Fibroblast of lung (primary cell): ENCODE measurements around the gene DAPK1. TPM values are rescaled to one million over a fixed set of nuclear protein-coding genes. Genes with fewer than 3 reads are reported as not detected.

Source experiments
- DNase-seq, 2 donors: peaks; one replicate each; pipeline versions ENCODE4 v3.0.0 to v3.0.0-alpha.2; 2010; ENCODE audit warnings: low read depth in 2 of 2
- H2AFZ ChIP-seq: 2 replicates; pipeline ENCODE4 v1.5.1; 2012; ENCODE audit warnings: low read length, control low read depth, inconsistent platforms
- H3K27ac ChIP-seq: 2 replicates; pipeline ENCODE4 v1.5.1; 2011; ENCODE audit warnings: low read length, control low read depth; ENCODE audit not compliant: insufficient read depth
- H3K27me3 ChIP-seq: 2 replicates; pipeline ENCODE4 v1.5.1; 2011; ENCODE audit warnings: mild to moderate bottlenecking, low read length; ENCODE audit not compliant: control insufficient read depth, insufficient read depth
- H3K36me3 ChIP-seq: 2 replicates; pipeline ENCODE4 v1.5.1; 2011; ENCODE audit warnings: low read length; ENCODE audit not compliant: control insufficient read depth, insufficient read depth
- H3K4me1 ChIP-seq: 2 replicates; pipeline ENCODE4 v1.5.1; 2011; ENCODE audit warnings: low read length; ENCODE audit not compliant: control insufficient read depth, insufficient read depth; ENCODE audit errors: extremely low read depth
- H3K4me2 ChIP-seq: 2 replicates; pipeline ENCODE4 v1.5.1; 2011; ENCODE audit warnings: low read length, control low read depth; ENCODE audit not compliant: insufficient read depth; ENCODE audit errors: extremely low read depth
- H3K4me3 ChIP-seq, 4 experiments: fragments of 200-600 bp in 1 of 4; sonication (generic) in 1 of 4; replicated peaks in 1 of 4; 2 replicates each; pipeline ENCODE4 v1.5.1; 2011 to 2016; ENCODE audit warnings: low read length in 4 of 4, low read depth in 3 of 4, mild to moderate bottlenecking in 3 of 4, control low read depth in 2 of 4, inconsistent platforms in 1 of 4, mixed read lengths in 1 of 4; ENCODE audit not compliant: insufficient read depth in 1 of 4; ENCODE audit errors: control extremely low read depth in 1 of 4
- H3K79me2 ChIP-seq: 2 replicates; pipeline ENCODE4 v1.5.1; 2012; ENCODE audit warnings: mild to moderate bottlenecking, low read length, inconsistent platforms; ENCODE audit not compliant: control insufficient read depth, insufficient read depth
- H3K9ac ChIP-seq: 2 replicates; pipeline ENCODE4 v1.5.1; 2011; ENCODE audit warnings: mild to moderate bottlenecking, low read length, control low read depth; ENCODE audit not compliant: insufficient read depth
- H3K9me3 ChIP-seq: 2 replicates; pipeline ENCODE4 v1.5.1; 2012; ENCODE audit warnings: low read depth, low read length; ENCODE audit not compliant: control insufficient read depth, insufficient read depth
- H4K20me1 ChIP-seq: 2 replicates; pipeline ENCODE4 v1.5.1; 2011; ENCODE audit warnings: low read length; ENCODE audit not compliant: control insufficient read depth, insufficient read depth; ENCODE audit errors: extremely low read depth
- EZH2 ChIP-seq: IDR thresholded peaks from 2 replicates; pipeline ENCODE4 v1.5.1; 2012; ENCODE audit warnings: low read length, control low read depth, mild to moderate bottlenecking; ENCODE audit errors: missing control alignments
- polyA plus RNA-seq, 2 donors: library from polyadenylated mRNA; depleted of rRNA in 1 of 2; stranded (reverse) in 1 of 2; unstranded in 1 of 2; fragments of >200 nt; gene quantifications; 2 replicates each; pipeline ENCODE4 v1.2.1, GENCODE V29; 2011 to 2012; ENCODE audit warnings: missing spikeins in 1 of 2
- total RNA-seq: library from RNA; depleted of rRNA; stranded (reverse); fragments of >200 nt; gene quantifications from 2 replicates; pipeline ENCODE4 v1.2.1, GENCODE V29; 2014
- TF ChIP-seq, protein P1 (sequence below), 2 donors: IDR thresholded peaks in 1 of 2; conservative IDR thresholded peaks in 1 of 2; 1 replicate in 1 of 2; 2 replicates in 1 of 2; pipeline ENCODE4 v1.5.1; 2011 to 2012; ENCODE audit warnings: low read length in 2 of 2, control low read depth in 1 of 2, inconsistent platforms in 1 of 2, low read depth in 1 of 2, mild to moderate bottlenecking in 1 of 2

Gene DAPK1
- total and polyA plus RNA-seq, 2 donors (not counting 1 experiment from before 2014, with no cell fraction given) = 1.1 to 15.5 TPM

DNA sequence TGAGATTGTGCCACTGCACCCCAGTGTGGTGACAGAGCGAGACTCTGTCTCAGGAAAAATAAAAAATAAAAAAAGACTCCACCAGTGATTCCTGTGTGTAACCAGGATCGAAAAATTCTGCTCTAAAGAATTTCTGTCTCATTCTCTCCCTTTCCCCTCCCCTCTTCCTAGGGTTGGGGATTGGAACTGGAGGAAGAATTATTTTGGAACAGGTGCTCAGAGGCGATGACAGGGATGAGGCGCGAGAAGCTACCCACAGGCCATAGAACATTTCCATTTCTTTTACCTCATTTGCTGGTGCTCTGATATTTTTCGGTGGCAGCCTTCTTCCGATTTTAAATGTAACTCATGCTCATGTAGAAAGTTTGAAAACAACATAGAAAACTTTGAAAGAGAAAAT lies 80.1 kb downstream of the DAPK1 start:
- H3K27me3 ChIP-seq = no peaks in the 10 kb centered on the region
- H3K4me1 ChIP-seq = no peaks in the 10 kb centered on the region
- no peak overlapping the region for H3K4me2 ChIP-seq
- no peak overlapping the region for H3K9ac ChIP-seq
- H3K9me3 ChIP-seq = no peaks in the 10 kb centered on the region
- no peak overlapping the region for H3K27ac ChIP-seq
- H3K4me3 ChIP-seq = no peak overlapping the region
- TF ChIP-seq, protein P1, sequence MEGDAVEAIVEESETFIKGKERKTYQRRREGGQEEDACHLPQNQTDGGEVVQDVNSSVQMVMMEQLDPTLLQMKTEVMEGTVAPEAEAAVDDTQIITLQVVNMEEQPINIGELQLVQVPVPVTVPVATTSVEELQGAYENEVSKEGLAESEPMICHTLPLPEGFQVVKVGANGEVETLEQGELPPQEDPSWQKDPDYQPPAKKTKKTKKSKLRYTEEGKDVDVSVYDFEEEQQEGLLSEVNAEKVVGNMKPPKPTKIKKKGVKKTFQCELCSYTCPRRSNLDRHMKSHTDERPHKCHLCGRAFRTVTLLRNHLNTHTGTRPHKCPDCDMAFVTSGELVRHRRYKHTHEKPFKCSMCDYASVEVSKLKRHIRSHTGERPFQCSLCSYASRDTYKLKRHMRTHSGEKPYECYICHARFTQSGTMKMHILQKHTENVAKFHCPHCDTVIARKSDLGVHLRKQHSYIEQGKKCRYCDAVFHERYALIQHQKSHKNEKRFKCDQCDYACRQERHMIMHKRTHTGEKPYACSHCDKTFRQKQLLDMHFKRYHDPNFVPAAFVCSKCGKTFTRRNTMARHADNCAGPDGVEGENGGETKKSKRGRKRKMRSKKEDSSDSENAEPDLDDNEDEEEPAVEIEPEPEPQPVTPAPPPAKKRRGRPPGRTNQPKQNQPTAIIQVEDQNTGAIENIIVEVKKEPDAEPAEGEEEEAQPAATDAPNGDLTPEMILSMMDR (conservative IDR thresholded peaks at IDR 0.05 in 1 of 2, IDR thresholded peaks at IDR 0.05 in 1 of 2; ENCODE audit: low read depth in 1 of 2, low read length in 2 of 2) = no peak
- no peak for TF ChIP-seq EZH2
- no peaks in the 10 kb centered on the region for H3K79me2 ChIP-seq
- DNase-seq = no peak
- H3K36me3 ChIP-seq = no peaks in the 10 kb centered on the region
- H4K20me1 ChIP-seq = no peaks in the 10 kb centered on the region
- no peak overlapping the region for H2AFZ ChIP-seq

DNA sequence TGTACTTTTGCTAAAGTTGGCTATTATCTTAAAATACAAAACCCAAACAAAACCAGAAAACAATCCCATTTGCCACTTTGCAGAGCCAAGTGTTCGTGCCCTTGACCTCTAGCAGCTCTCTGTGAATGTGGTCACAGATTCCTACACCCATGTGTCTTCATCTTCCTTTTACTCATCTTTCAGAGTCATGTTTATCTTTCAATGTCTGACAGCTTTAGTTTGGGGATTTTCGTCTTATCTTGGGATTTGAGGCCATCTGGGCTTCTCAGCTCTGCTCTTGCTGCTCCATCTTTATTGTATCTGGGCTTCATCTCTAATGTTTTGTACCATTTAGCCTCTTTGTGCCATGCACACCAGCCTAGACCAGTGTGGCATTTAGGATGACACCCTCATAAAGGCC lies 81.0 kb downstream of the DAPK1 start:
- no peak overlapping the region for H3K4me2 ChIP-seq
- H2AFZ ChIP-seq = no peak overlapping the region
- no peaks in the 10 kb centered on the region for H4K20me1 ChIP-seq
- H3K27me3 ChIP-seq = no peaks in the 10 kb centered on the region
- H3K4me1 ChIP-seq = no peaks in the 10 kb centered on the region
- no peak overlapping the region for H3K27ac ChIP-seq
- H3K4me3 ChIP-seq = no peak overlapping the region
- no peak for DNase-seq
- TF ChIP-seq EZH2 = no peak
- TF ChIP-seq, protein P1 (conservative IDR thresholded peaks at IDR 0.05 in 1 of 2, IDR thresholded peaks at IDR 0.05 in 1 of 2; ENCODE audit: low read depth in 1 of 2, low read length in 2 of 2) = no peak
- H3K9ac ChIP-seq = no peak overlapping the region
- H3K36me3 ChIP-seq = no peaks in the 10 kb centered on the region
- H3K9me3 ChIP-seq = no peaks in the 10 kb centered on the region
- H3K79me2 ChIP-seq = no peaks in the 10 kb centered on the region

DNA sequence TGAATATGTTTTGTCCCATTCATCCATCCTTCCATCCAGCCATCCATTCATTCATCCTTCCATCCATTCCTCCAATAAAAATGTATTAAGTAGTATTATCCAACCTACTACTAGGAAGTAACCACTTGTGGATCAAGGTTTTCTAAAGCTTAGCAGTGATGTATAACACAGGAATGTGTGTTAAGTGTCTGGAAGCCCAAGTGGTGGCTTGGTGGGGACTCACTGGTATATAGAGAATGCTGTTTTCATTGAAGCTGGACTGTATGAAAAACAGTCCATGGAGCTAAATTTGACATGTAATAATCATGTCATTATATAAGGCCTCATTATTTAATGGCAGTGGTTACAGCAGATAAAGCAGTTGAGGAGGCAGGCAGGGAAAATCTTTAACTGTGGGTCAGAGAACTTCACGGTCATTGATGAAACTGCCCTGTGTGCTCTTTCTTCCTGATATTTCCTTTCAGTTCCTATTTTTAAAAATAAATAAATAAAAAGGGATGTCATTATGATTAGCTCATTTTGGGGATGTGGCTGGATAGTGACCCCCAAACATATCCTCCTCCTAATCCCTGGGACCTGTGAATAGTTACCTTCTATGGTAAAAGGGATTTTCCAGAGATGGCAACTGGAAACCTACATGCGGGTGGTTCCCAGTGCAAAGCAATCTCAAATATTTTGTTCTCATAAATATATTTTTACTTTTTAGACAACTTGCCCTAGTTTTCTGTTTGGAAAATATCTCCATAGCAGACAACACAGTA lies 82.3 kb downstream of the DAPK1 start:
- H4K20me1 ChIP-seq = no peaks in the 10 kb centered on the region
- DNase-seq = peak in 1 of 2 donors; percentile 75
- H3K4me2 ChIP-seq = no peak overlapping the region
- H3K9me3 ChIP-seq = no peaks in the 10 kb centered on the region
- no peak overlapping the region for H3K4me3 ChIP-seq
- TF ChIP-seq, protein P1 (conservative IDR thresholded peaks at IDR 0.05 in 1 of 2, IDR thresholded peaks at IDR 0.05 in 1 of 2; ENCODE audit: low read depth in 1 of 2, low read length in 2 of 2) = no peak
- no peak for TF ChIP-seq EZH2
- H3K9ac ChIP-seq = no peak overlapping the region
- no peak overlapping the region for H3K27ac ChIP-seq
- H3K27me3 ChIP-seq = no peaks in the 10 kb centered on the region
- no peaks in the 10 kb centered on the region for H3K4me1 ChIP-seq
- H3K36me3 ChIP-seq = no peaks in the 10 kb centered on the region
- H3K79me2 ChIP-seq = no peaks in the 10 kb centered on the region
- no peak overlapping the region for H2AFZ ChIP-seq
